ENCODE measurements around the gene AMMECR1. TPM values are rescaled to one million over a fixed set of nuclear protein-coding genes. Genes with fewer than 3 reads are reported as not detected.

The AMMECR1 gene
- total RNA-seq, 4 donors from 2014 or later: 2.2 to 4.2 (median 2.9) TPM

DNA sequence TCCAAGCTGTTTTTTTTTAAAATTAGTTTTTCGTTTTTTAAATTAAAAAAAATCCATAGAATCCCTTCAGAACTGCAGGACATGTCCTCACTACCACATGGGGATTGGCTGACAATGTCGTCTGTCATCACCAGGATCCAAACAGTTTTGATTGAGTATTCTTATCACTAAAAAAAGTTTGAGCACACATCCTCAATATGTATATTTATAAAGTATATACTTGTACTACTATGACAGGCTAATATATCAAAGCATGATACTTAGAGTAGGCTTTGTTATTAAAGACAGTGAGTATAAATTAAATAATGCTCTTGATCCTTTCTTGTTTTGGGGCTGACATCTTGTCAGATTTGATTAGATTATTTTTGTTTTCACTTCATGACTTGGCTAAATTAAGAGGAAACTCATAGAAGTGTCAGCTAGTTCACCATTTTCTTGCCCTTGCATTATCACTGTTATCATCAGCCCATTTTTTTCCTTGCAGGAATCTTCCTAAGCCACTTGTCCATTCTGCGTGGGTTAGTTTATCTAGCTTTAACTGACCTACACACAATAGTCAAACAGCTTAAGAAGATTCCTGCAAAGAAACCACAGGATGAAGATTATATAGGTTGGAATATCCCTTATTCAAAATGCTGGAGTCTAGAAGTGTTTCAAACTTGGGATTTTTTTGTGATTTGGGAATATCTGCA is 92.8 kb downstream of the AMMECR1 start:
- Histone ChIP-seq H3K27me3 (peaks cover 0 to 14% of the 10 kb centered on the region in 2 donors), H3K36me3 (no peaks in the 10 kb centered on the region), H3K27ac (no peak overlapping the region), H3K4me1 (no peaks in the 10 kb centered on the region), H3K4me3 (no peak overlapping the region), H3K9me3 (no peaks in the 10 kb centered on the region)
- 56 to 84% methylated on average over 3 of the region's 3 CpGs for WGBS, 2 donors
- no peak for TF ChIP-seq EP300 (IDR thresholded peaks at IDR 0.05)
- TF ChIP-seq, protein P1, sequence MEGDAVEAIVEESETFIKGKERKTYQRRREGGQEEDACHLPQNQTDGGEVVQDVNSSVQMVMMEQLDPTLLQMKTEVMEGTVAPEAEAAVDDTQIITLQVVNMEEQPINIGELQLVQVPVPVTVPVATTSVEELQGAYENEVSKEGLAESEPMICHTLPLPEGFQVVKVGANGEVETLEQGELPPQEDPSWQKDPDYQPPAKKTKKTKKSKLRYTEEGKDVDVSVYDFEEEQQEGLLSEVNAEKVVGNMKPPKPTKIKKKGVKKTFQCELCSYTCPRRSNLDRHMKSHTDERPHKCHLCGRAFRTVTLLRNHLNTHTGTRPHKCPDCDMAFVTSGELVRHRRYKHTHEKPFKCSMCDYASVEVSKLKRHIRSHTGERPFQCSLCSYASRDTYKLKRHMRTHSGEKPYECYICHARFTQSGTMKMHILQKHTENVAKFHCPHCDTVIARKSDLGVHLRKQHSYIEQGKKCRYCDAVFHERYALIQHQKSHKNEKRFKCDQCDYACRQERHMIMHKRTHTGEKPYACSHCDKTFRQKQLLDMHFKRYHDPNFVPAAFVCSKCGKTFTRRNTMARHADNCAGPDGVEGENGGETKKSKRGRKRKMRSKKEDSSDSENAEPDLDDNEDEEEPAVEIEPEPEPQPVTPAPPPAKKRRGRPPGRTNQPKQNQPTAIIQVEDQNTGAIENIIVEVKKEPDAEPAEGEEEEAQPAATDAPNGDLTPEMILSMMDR (IDR thresholded peaks at IDR 0.05): no peak
- no peak for TF ChIP-seq POLR2A (IDR thresholded peaks at IDR 0.05)
- DNase-seq (ENCODE audit: low spot score in 2 of 2): no peak

DNA sequence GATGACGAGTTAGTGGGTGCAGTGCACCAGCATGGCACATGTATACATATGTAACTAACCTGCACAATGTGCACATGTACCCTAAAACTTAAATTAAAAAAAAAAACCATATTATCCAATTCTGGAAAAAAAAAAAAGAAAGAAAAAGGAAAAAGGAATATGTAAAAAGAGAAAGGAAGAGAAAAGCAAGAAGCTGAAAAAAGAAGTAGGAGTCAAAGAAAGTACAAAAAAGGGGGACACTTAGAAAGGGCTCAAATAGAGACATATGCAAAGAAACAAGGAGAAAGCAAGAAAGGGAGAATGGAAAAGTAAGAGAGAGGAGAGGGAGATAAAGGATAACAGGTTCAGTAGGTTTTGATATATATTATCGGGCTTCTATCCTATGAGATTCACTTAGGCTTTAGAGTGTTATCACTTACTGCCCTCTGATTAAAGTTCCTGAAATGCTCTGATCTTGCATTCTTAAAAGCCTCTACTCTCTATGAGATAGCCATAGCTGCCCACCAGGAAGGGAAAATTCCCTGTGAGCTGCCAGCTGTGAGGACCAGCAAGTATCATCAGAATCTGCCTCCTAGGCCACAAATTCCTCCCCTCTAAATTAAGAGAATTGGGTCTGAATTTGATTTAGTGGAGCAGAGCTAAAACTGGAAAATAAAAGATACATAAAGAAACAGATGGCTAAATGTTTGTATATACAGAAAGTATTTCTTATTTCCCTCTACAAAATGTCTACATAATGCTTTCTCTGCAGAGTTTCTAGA is 95.2 kb downstream of the AMMECR1 start:
- Histone ChIP-seq H3K4me1 (no peaks in the 10 kb centered on the region), H3K36me3 (no peaks in the 10 kb centered on the region), H3K27me3 (peaks cover 0 to 14% of the 10 kb centered on the region in 2 donors), H3K9me3 (no peaks in the 10 kb centered on the region), H3K4me3 (no peak overlapping the region), H3K27ac (no peak overlapping the region)
- 76 to 100% methylated on average over 1 to 2 of the region's 2 CpGs for WGBS, 2 donors
- TF ChIP-seq, protein P1 (IDR thresholded peaks at IDR 0.05): no peak
- TF ChIP-seq EP300 (IDR thresholded peaks at IDR 0.05) (no peak), POLR2A (IDR thresholded peaks at IDR 0.05) (no peak)
- DNase-seq (ENCODE audit: low spot score in 2 of 2): no peak

DNA sequence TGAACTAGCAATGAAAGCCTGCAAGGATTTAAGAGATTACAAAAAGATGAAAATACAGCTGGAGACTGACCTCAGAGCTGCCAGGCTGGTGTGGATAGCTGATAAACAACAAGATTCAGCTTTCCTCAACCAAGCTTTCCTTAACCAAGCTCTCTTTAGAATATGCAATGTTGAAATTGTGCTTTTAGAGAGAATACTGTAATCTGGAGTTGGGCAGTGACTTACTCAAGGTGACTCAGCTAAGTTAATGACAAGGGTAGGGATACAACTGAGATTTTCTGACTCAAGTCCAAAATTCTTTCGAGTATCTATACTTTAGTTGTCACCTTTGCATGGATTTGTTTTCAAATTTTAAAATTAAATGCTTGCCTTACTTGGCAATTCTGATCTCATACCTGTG is 98.0 kb downstream of the AMMECR1 start:
- 62 to 90% methylated on average over 1 of the region's 1 CpG for WGBS, 2 donors
- DNase-seq (ENCODE audit: low spot score in 2 of 2): no peak
- no peaks in the 10 kb centered on the region for H3K36me3 ChIP-seq
- H3K4me3 ChIP-seq: no peak overlapping the region
- TF ChIP-seq, protein P1 (IDR thresholded peaks at IDR 0.05): no peak
- TF ChIP-seq POLR2A (IDR thresholded peaks at IDR 0.05): no peak
- TF ChIP-seq EP300 (IDR thresholded peaks at IDR 0.05): no peak
- no peaks in the 10 kb centered on the region for H3K9me3 ChIP-seq
- no peaks in the 10 kb centered on the region for H3K4me1 ChIP-seq
- peaks cover 0 to 3% of the 10 kb centered on the region in 2 donors for H3K27me3 ChIP-seq
- no peak overlapping the region for H3K27ac ChIP-seq

DNA sequence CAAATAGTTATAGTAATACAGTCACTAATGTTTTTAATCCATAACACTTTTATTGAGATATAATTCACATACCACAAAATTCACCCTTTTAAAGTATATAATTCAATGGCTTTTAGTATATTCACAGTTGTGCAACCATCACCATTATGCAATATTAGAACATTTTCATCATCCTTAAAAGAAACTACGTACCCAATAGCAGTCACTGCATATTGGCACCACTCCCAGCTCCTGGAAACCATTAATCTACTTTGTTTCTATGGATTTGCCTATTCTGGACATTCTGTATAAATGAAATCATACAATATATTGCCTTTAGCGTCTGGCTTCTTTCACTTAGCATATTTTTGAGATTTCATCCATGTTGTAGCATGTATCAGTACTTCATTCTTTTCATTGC is 99.3 kb downstream of the AMMECR1 start:
- Histone ChIP-seq H3K4me1 (no peaks in the 10 kb centered on the region), H3K27me3 (peaks cover 0 to 3% of the 10 kb centered on the region in 2 donors), H3K9me3 (no peaks in the 10 kb centered on the region), H3K36me3 (no peaks in the 10 kb centered on the region), H3K4me3 (no peak overlapping the region), H3K27ac (no peak overlapping the region)
- TF ChIP-seq, protein P1 (IDR thresholded peaks at IDR 0.05): no peak
- no peak for TF ChIP-seq POLR2A (IDR thresholded peaks at IDR 0.05)
- TF ChIP-seq EP300 (IDR thresholded peaks at IDR 0.05): no peak
- no peak for DNase-seq (ENCODE audit: low spot score in 2 of 2)
- whole genome bisulfite sequencing, 2 donors: 57 to 70% methylated on average over 2 of the region's 2 CpGs

DNA sequence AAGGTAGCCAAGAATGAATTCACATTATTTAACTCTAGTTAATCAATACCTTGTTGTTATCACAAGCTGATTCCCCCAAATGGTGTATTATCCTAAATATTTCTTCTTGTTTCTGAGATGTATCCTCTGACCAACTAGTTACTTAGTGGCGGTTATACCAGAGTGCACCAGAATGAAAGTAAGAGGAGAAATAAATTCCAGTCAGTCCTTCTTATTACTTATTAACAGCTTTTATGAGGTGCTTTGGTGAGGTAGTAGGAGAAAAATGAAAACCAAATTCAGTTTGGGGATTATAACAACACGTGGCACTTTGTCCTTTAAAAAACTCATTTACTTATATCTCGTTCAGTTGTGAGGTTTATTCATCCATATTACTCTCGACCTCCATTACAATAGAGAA is 101.9 kb downstream of the AMMECR1 start:
- H3K27me3 ChIP-seq: peaks cover 0 to 6% of the 10 kb centered on the region in 2 donors
- H3K4me1 ChIP-seq: no peaks in the 10 kb centered on the region
- H3K36me3 ChIP-seq: no peaks in the 10 kb centered on the region
- TF ChIP-seq, protein P1 (IDR thresholded peaks at IDR 0.05): no peak
- TF ChIP-seq POLR2A (IDR thresholded peaks at IDR 0.05) (no peak), EP300 (IDR thresholded peaks at IDR 0.05) (no peak)
- 74 to 95% methylated on average over 4 of the region's 4 CpGs for WGBS, 2 donors
- no peak overlapping the region for H3K4me3 ChIP-seq
- no peak overlapping the region for H3K27ac ChIP-seq
- H3K9me3 ChIP-seq: no peaks in the 10 kb centered on the region
- no peak for DNase-seq (ENCODE audit: low spot score in 2 of 2)

All from tibial nerve (tissue), 4 donors.